ENCODE results near the gene TMBIM6. TPM values are rescaled to one million over a fixed set of nuclear protein-coding genes. Genes with fewer than 3 reads are reported as not detected.
"Not testable (repeated sequence)": the region's sequence is repeated elsewhere in the genome, so short reads cannot be mapped to it uniquely, and the experiment has no call there.

Gene TMBIM6
- total RNA-seq, 1 donor from 2014 or later: 442 TPM

DNA sequence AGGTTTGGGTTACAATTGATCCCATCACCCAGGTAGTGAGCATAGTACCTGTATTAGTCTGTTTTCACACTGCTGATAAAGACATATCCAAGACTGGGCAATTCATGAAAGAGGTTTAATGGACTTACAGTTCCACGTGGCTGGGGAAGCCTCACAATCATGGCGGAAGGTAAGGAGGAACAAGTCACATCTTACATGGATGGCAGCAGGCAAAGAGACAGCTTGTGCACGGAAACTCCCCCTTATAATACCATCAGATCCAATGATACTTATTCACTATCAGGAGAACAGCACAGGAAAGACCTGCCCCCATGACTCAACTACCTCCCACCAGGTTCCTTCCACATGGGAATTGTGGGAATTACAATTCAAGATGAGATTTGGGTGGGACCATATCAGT is 20.0 kb upstream of the TMBIM6 start:
- intact Hi-C loops (cut with micrococcal nuclease): not testable (repeated sequence)

DNA sequence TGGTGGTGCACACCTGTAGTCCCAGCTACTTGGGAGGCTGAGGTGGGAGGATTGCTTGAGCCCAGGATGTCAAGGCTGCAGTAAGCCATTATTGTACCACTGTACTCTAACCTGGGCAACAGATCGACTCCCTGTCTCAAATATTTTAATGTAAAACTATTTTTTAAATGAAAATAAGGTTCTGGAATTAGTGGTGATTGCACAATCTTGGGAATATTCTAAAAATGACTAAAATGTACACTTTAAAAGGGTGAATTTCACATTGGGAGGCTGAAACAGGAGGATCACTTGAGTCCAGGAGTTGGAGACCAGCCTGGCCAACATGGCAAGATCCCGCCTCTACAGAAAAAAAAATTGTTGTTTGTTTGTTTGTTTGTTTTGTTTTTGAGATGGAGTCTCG is 12.9 kb upstream of the TMBIM6 start:
- intact Hi-C loops (cut with micrococcal nuclease): no loop called here

DNA sequence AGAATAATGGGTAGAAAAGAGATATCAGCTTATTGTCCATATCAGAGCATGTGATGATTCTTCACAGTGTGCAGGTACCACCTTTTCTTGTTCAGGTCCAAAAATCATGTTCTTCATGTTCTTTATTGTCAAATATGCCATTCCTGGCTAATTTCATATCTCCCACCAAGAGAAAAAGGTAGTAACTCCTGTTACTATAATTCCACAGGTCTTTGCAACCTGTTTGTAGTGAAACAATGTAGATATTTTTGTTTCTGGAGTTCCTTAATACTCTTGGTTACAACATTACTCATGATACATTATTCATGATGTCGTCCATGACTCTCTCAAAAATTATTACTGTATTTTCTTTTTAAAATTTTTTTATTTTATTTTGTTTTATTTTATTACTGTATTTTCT is 11.3 kb upstream of the TMBIM6 start:
- intact Hi-C loops (cut with micrococcal nuclease): no loop called here

DNA sequence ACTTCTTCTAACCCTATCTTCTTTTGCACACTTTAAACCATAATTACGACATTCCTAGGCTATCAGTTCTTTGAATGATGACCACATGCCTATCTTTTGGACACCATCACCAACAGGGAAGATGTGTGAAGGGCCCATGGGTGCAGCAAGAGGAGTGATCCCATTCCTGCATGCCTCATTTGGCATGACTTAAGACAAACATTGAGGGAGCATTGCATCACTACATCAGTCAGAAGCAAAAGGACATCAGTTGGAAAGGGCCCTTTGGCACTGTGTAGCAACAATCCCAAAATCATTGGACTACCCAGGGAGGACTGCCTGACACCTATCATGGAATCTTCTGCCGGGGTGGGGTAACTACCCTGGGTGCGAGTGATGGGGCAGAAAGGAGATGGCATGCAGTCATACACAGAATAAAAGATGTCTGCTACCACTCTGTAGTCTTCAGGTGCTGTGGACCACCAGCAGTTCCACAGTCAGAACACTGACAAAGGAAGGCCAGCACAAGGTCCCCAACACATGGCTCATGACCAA is 10.7 kb upstream of the TMBIM6 start:
- intact Hi-C loops (cut with micrococcal nuclease): no loop called here

DNA sequence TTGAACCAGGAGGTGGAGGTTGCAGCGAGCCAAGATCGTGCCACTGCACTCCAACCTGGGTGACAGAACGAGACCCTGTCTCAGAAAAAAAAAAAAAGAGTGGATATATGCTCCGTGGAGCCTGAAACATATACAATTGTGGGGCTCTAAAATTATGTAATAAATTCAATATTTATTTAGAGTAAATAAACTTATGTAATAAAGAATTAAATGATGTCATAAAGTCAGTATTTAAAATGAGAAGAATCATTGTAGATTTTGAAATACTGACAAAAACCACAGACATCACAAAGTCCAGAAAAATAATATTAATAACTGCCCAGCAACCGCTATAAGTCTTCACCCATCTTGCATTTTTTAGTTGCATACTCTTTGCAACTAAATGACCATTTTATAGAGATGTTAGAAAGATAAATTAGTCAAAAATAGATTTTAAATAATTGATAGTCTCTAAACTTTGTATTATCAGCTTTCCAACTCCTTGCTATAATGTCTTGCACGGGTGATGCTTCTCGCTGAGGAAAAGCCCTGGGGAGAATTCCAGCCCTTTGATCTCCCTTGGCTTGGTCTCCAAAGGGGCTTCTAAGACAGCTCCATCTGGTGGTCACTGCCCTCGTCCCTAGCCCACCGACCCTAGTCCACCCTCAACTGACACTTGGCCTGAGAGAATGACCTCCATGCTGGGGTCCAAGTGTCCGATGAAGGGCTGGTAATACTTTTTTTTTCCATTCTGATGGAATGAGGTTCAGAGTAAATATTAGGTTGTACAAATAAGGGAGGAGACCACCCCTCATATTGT is 7.9 kb upstream of the TMBIM6 start:
- intact Hi-C loops (cut with micrococcal nuclease): no loop called here

DNA sequence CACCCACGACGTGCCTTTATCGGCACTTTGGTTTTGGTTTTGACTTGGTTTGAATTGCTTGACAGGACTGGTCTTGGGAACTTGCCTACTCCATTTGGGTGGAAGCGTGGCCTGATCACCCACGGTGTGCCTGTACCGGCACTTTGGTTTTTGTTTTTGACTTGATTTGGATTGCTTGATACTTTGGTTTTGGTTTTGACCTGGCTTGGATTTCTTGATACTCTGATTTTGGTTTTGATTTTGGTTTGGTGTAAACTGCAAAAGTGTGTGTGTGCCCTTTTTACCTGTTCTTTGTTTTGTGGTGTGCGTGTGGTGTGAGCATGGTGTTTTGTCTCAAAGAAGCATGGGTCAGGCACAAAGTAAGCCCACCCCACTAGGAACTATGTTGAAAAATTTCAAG is 6.5 kb upstream of the TMBIM6 start:
- intact Hi-C loops (cut with micrococcal nuclease): not testable (repeated sequence)

DNA sequence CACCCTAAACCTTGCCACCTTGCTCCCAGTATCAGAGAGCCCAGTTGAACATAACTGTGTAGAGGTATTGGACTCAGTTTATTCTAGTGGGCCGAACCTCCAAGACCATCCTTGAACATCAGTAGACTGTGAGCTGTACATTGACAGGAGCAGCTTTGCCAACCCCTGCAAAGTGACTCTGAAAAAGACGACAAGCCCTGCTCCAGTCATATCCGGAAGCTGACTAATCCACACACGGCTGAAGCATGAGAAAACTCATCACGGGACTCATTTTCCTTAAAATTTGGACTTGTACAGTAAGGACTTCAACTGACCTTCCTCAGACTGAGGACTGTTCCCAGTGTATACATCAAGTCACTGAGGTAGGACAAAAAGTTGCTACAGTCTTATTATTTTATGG is 2.6 kb upstream of the TMBIM6 start:
- intact Hi-C loops (cut with micrococcal nuclease): not testable (repeated sequence)

DNA sequence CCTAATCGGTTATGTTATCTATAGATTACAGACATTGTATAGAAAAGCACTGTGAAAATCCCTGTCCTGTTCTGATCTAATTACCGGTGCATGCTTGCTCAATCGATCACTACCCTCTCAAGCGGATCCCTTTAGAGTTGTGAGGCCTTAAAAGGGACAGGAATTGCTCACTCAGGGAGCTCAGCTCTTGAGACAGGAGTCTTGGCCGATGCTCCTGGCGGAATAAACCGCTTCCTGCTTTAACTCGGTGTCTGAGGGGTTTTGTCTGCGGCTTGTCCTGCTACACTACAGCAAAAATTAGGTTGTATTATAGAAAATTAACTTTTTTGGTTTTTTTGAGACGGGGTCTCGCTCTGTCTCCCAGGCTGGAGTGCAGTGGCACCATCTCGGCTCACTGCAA is 1.1 kb upstream of the TMBIM6 start:
- intact Hi-C loops (cut with micrococcal nuclease): loop anchor here (5.0 kb wide), 2 partner anchors 372 to 608 kb away; partner anchors contain the start of genes COX14 and TUBA1B

DNA sequence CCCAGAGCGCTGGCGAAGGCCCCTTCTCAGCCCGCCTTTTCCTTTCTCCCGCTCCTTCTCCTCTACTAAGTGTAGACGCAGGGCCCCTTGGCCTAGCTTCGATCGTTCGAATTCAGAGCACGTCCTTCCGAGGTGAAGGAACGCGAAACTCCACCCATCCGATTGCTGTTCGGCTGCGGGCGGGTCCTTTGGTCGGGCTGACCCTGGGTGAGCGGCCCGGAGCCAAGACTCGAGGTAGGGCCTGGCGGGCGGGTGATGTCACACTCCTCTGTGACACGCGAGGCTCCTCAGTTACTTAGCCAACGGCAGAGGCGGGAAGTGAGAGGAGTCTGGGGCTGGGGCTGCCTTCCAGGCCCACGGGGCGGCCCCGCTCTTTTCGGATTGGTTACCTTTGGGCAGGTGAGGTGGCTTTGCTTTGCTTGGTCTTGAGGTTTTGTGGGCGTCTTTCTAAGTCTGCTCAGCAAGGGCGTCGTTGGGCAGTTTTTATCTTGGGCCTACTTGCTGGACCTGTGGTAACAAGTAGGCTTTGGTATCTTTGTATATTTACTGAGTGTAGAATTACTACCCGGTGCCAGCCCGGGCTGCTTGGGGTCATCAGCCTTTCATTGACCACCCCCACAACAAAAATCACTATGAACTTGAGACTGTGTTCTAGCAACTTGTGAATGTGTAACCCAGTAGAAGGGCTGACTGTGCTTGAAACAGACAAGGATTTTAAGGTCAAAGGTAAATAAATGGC is 694 bp downstream of the TMBIM6 start:
- intact Hi-C loops (cut with micrococcal nuclease): loop anchor here (1.0 to 5.0 kb wide), 9 partner anchors 8 to 610 kb away; partner anchors contain the start of genes COX14, FMNL3, MCRS1 and NCKAP5L

DNA sequence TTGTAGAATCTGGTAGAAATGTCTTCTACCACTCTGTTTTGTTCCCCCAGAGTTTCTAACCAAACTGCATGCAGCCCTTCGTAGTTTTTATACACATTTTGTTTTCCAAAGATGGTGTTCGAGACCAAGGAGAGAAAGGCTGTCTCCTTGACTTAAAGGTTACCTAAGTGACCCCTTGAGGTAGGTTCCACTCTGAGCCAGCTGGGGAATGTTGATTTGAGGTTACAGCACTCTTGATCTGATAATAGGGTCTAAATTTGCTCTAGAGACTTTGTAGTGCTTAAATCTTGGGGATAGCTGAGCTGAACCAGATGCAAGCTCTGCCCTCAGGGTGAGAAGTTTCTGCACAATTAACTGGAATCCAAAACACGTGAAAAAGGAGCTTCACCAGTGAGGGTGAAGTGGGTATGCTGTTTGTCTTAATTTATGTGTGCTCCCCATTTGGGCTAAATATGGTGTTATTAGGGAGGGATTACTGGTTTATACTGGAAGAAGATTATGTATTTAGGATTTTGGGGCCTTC is 3.1 kb downstream of the TMBIM6 start:
- intact Hi-C loops (cut with micrococcal nuclease): loop anchor here (5.0 kb wide), 2 partner anchors 368 to 612 kb away; partner anchors contain the start of genes COX14 and TUBA1B

DNA sequence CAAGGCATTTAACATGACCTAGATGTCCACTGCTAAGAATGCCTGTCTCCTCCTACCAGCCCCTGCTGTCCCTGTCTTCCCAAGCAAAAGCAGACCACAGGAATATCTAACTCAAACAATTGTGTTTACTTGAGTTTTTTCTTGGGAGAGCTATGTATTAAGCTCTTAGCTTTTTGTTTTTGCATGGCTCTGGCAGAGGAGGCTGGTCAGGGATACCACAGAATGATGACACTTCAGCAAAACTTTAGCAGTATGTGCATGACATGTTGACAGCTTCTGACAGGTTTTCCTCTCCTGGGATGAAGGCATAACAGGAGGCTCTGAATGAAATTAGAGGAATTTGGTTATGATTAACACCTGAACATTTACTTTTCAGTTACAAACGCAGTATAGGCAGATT is 6.9 kb downstream of the TMBIM6 start:
- intact Hi-C loops (cut with micrococcal nuclease): no loop called here

DNA sequence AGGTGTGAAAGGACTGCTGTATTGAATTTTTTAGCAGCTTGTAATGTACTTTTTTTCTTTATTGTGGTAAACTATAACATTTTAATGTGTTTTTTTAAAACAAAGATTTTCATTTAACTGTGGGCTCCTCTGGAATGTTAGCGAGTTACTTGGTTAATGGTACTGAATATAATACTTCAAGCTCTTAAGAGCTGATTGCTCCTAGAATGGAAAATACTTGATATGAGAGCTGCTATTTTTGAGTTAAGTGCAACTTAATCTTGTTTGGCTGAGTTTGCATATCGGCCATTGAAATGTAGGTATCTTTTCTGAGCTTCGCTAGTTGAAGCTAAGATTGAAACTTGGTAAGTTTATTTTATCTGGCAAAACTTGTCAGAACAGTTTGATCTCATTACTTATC is 7.4 kb downstream of the TMBIM6 start:
- intact Hi-C loops (cut with micrococcal nuclease): no loop called here

DNA sequence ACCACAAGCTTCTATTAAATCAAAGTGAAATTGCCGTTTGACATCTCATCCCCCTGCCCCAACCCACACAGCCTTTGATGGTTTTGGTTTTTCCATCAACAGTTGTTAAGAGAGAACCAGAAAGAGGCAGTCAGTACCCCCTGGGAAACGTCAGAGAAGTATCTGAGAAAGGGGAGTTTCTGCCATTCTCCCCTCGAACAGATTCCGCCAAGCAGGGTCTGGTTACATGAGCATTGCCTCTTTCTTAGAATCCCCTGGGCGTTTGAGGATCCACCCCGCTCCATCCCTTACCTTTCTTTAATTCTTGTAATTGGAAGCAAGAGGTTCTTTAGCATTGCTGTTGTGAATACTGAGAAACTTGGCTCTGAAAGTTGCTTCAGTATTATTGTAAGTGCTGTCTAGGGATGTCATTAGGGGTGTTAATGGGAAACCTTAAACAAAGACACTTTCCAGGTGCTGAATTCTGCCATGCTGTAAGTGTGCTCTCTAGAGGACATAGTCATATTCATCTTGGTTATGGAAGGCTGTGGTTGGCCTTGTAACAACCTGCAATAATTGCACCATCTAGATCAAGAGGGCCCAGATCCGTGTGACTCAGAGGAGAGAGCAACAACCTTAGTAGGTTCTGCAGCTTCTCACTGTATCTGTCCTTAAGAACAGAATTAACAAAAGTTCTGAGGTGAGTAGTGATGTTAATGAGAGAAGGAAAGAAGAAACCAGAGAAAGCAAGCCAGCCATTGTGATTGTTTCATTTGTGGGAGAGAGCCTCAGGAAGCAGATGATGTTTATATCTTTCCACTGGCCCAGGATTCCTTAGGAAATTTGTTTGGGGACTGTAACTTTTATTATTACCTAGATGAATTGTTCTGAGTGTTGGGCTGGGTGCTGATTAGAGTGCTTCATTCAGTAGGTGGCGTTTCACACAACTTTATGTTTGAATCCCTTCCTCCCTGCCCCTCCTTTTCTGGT is 9.0 kb downstream of the TMBIM6 start:
- intact Hi-C loops (cut with micrococcal nuclease): loop anchor here (1.0 kb wide), 1 partner anchor 9 kb away; the partner anchor contains the start of gene TMBIM6

DNA sequence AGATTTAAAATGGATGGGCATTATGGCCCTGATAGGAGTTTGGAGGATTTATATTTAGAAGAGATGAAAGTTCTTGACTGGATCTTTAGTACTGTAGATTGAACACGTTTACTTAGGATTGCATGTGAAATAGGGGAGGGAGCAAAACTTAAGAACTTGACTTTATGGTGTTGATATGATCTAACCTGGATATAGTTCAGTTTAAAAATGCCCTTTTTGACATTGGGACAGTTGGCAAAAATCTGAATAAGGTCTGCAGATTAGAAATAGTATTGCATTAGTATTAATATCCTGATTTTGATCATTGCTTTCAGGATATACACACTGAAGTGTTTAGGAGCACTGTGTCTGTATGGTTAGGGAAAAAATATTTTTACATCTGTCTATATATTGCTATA is 9.6 kb downstream of the TMBIM6 start:
- intact Hi-C loops (cut with micrococcal nuclease): loop anchor here (1.0 kb wide), 1 partner anchor 10 kb away; the partner anchor contains the start of gene TMBIM6

DNA sequence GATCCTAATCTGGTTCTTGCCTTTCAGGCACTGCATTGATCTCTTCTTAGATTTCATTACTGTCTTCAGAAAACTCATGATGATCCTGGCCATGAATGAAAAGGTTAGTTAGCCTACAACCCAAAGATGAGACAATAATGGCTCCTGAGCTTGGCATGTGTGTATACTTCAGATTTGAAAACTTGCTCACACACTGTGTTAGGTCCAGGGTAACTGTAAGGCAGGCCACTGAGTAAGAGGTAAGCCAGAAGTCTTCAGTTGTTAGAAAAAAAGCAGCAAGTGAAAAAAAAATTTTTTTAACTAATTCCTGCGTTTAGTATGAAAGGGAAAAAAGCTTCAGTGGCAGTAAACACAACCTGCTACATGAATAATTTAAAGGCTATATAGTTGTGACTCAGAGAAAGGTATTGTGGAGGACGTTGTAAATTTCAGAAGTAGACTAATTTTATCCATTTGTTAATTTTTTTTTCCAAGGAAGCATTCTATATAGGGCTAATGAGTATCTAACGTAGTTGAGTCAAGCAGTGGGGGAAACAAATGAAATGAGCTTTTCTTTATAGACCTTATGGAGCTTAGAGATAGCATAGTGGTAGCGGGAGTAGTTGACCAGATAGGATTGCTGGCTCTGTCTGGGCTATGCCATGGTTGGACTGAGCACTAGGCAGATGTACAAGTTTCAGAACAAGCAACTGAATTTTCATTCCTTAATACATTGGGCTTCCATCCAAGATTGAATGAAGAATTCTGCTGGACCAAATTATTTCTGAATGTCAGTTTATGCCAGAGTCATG is 20.5 kb downstream of the TMBIM6 start:
- intact Hi-C loops (cut with micrococcal nuclease): no loop called here

DNA sequence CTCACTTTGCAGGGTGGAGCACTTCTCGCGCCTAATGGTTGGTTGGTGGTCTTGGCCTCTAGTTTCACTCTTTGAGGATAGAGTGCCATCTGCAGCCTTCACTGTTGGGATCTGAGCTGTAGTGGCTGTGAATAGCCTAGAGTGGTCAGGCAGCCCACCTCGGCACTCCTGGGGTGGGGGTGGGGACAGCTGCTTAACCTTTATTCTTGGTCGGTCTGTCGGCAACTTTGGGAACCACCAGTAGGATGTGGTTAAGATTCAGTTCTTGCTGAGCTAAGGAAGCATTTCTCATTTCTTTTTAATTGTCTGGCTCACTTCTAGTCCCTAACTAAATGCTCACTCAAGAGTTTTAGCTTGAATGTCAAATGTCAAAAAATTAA is 21.1 kb downstream of the TMBIM6 start:
- intact Hi-C loops (cut with micrococcal nuclease): no loop called here

DNA sequence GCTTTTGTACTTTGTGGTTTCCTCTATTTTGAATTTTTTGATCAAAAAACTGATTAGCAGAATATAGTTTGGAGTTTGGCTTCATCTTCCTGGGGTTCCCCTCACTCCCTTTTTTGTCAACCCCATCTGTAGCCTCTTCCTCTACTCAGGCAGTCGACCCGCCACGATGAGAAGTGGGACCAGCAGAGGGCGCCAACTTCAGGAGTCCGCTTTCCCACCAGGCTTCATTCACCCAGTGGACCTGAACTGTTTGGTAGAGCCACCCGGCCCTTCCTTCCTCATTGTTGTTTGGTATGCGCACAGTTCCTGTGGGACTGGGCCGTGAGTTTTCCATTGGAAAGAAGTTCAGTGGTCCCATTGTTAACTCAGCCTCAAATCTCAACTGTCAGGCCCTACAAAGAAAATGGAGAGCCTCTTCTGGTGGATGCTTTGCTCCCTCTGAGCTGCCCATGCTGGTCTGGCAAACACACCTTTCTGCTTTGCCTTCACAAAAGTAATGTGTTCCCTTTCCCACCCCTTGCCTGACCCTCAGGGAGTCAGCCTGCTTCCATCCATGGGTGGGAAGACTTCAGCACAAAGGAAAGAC is 21.7 kb downstream of the TMBIM6 start:
- intact Hi-C loops (cut with micrococcal nuclease): loop anchor here (1.0 kb wide), 1 partner anchor 22 kb away; the partner anchor contains the start of gene TMBIM6

DNA sequence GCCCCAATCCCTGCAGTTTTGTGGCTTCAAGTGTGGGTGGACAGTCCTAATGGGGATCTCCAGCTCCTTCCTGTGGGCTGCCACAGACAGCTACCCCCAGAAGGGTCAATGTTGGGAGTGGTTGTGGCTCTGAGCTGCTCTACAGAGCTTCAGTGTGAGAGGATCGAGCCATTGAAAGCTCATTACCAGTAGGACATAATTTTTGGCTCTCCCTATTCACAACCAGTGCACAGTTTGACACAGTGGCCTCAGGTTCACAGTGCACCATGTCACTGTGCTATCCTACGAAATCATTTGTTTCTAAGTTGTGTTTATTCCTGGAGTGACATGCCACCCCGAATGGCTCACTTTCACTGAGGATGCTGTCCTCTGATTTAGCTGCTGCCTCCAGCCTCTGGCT is 22.8 kb downstream of the TMBIM6 start:
- intact Hi-C loops (cut with micrococcal nuclease): no loop called here

DNA sequence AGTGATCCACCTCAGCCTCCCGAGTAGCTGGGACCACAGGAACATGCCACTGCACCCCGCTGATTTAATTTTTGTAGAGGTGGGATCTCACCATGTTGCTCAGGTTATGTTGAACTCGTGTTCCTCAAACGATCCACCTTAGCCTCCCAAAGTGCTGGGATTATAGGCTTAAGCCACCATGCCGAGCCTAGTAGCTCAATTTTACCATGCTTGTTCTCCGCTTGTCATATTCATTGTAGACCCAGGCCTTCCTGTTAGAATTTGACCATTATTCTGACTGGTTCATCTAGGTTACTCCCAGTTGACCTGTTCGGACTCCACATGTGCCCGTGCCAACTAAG is 24.7 kb downstream of the TMBIM6 start:
- intact Hi-C loops (cut with micrococcal nuclease): no loop called here

DNA sequence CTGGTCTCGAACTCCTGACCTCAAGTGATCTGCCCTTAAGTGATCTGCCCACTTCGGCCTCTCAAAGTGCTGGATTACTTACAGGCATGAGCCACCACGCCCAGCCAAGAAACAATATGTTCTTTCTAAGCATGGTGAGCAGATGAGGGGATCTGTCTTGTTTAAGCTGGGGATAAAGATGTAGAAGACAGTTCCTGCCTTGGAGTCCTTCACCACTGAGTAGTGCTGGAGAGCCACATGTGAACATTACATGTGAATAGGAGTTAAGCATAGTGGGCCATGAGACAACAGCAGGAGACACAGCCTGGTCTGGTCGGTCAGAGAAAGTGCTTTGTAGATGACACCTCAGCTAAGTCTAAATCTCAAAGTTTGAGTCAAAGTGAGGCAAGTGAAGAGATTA is 26.0 kb downstream of the TMBIM6 start:
- intact Hi-C loops (cut with micrococcal nuclease): no loop called here
